GM12872 (cell line): ENCODE data around the gene CYSLTR1.

ENCODE experiments used
- TF ChIP-seq, protein P1 (sequence below): IDR thresholded peaks from 3 replicates; pipeline ENCODE4 v1.5.1; 2011; ENCODE audit warnings: low read depth, mild to moderate bottlenecking, low read length, moderate library complexity; ENCODE audit not compliant: insufficient read depth

Gene CYSLTR1

GRCh38 chrX:78330540-78330939 lies 3.1 kb upstream of the CYSLTR1 start:
- TF ChIP-seq, protein P1, sequence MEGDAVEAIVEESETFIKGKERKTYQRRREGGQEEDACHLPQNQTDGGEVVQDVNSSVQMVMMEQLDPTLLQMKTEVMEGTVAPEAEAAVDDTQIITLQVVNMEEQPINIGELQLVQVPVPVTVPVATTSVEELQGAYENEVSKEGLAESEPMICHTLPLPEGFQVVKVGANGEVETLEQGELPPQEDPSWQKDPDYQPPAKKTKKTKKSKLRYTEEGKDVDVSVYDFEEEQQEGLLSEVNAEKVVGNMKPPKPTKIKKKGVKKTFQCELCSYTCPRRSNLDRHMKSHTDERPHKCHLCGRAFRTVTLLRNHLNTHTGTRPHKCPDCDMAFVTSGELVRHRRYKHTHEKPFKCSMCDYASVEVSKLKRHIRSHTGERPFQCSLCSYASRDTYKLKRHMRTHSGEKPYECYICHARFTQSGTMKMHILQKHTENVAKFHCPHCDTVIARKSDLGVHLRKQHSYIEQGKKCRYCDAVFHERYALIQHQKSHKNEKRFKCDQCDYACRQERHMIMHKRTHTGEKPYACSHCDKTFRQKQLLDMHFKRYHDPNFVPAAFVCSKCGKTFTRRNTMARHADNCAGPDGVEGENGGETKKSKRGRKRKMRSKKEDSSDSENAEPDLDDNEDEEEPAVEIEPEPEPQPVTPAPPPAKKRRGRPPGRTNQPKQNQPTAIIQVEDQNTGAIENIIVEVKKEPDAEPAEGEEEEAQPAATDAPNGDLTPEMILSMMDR: no peak

- TF ChIP-seq, protein P1: no peak
Measured at GRCh38 chrX:78330068-78330467, 2.7 kb upstream of the CYSLTR1 start.

DNA sequence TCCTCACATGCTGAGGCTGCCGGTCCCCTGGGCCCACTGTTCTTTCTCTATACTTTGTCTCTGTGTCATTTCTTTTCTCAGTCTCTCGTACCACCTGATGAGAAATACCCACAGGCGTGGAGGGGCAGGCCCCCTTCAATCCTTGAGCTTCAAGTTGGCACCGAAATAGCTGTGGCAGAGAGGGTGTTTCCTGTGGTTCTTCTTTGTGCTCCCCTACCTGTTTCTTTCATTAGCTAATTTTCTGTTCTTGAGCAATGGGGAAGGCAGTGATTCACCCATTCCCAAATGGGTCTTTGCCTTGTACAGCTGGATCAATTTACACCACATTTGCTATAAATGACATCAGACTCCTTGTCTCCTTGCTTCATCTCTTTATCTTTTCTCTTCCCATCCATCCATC lies 2.1 kb upstream of the CYSLTR1 start:
- TF ChIP-seq, protein P1: no peak

- TF ChIP-seq, protein P1: no peak
Measured at GRCh38 chrX:78326401-78326800, 1.0 kb downstream of the CYSLTR1 start.

GRCh38 chrX:78322863-78323262 lies 4.5 kb downstream of the CYSLTR1 start:
- TF ChIP-seq, protein P1: no peak

- TF ChIP-seq, protein P1: no peak
Measured at GRCh38 chrX:78321809-78322208, 5.6 kb downstream of the CYSLTR1 start.

DNA sequence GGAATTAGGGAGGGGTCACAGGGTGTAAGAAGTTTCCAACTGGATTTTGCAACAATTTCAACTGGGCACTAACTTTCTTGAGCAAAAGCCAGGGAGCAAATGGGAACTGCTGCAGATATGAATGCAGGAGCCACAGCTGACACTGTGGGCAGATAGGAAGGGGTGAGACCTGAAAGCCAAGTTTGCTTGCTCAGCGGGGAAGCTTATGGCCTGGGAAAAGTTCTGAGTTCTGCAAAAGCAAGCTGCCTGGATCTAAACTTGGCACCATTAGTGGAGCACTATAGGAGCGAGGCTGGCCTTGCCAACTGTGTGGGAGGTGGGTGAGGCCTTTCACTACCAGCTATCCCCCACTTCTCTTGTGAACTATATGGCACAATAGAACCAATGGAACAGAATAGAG lies 11.1 kb downstream of the CYSLTR1 start:
- TF ChIP-seq, protein P1: no peak

- TF ChIP-seq, protein P1: no peak
Measured at GRCh38 chrX:78315745-78316144, 11.7 kb downstream of the CYSLTR1 start.
